NCI-H1694 treated with DMSO at 0.1 percent for 48 hours (cell line): ENCODE data around the gene ZNF607.
"Not testable (repeated sequence)": the region's sequence is repeated elsewhere in the genome, so short reads cannot be mapped to it uniquely, and the experiment has no call there.

Experiments
- DNase-seq: peaks from one replicate; lab custom pipeline; 2025; lab: John Stamatoyannopoulos, UW

The ZNF607 gene

GRCh38 chr19:37719111-37719926, at the start of gene ZNF607:
TSS of gene ZNF607 (minus strand) at chr19:37719761. CDS start at chr19:37711618, 8,143 bp downstream.
- peak; percentile 42 for DNase-seq

GRCh38 chr19:37763488-37763887, 43.9 kb upstream of the ZNF607 start:
- DNase-seq, result no peak

- DNase-seq, result not testable (repeated sequence)
Observed at GRCh38 chr19:37757683-37758082, 38.1 kb upstream of the ZNF607 start.

GRCh38 chr19:37738371-37738770, 18.8 kb upstream of the ZNF607 start:
- no peak for DNase-seq

- DNase-seq, result no peak
Observed at GRCh38 chr19:37725181-37725580, 5.6 kb upstream of the ZNF607 start.

GRCh38 chr19:37719927-37720265, 335 bp upstream of the ZNF607 start:
- DNase-seq, result no peak

- DNase-seq, result no peak
Observed at GRCh38 chr19:37718304-37718703, 1.3 kb downstream of the ZNF607 start.

- DNase-seq, result no peak
Observed at GRCh38 chr19:37716140-37716539, 3.4 kb downstream of the ZNF607 start.

- no peak for DNase-seq
Observed at GRCh38 chr19:37706052-37706605, 13.4 kb downstream of the ZNF607 start.

GRCh38 chr19:37699057-37699456, 20.5 kb downstream of the ZNF607 start:
- DNase-seq, result no peak

GRCh38 chr19:37698216-37698615, 21.3 kb downstream of the ZNF607 start:
- DNase-seq, result no peak

GRCh38 chr19:37695144-37695899, 24.2 kb downstream of the ZNF607 start:
- DNase-seq, result no peak

GRCh38 chr19:37692956-37693620, 26.5 kb downstream of the ZNF607 start:
- DNase-seq, result no peak

GRCh38 chr19:37691881-37692504, 27.6 kb downstream of the ZNF607 start:
- no peak for DNase-seq

GRCh38 chr19:37683520-37683919, 36.0 kb downstream of the ZNF607 start:
- DNase-seq, result no peak

GRCh38 chr19:37669450-37669914, 50.1 kb downstream of the ZNF607 start:
- no peak for DNase-seq

- DNase-seq, result not testable (repeated sequence)
Observed at GRCh38 chr19:37657157-37657556, 62.4 kb downstream of the ZNF607 start.

GRCh38 chr19:37655689-37656371, 63.7 kb downstream of the ZNF607 start:
- peak; percentile 86 for DNase-seq

GRCh38 chr19:37655301-37655688, 64.3 kb downstream of the ZNF607 start, which contains the start of gene ZFP30:
TSS of gene ZFP30 (minus strand) at chr19:37655465. CDS start at chr19:37647822, 7,643 bp downstream.
- DNase-seq, result peak; percentile 86

GRCh38 chr19:37654629-37655300, 64.8 kb downstream of the ZNF607 start:
- peak; percentile 24 for DNase-seq

GRCh38 chr19:37654118-37654517, 65.4 kb downstream of the ZNF607 start:
- DNase-seq, result no peak
